DLD1 (cell line): ENCODE data around the gene EPYC.

Experiments
- in situ Hi-C: cut with HindIII; loops from 2 replicates; pipeline ENCODE4 v1.10.0; 2017; ENCODE audit warnings: low sequenced_read_pairs

Gene EPYC

GRCh38 chr12:91004872-91005271 lies at the start of gene EPYC:
Gene EPYC (minus strand): TSS chr12:91004972. CDS start chr12:91002565, 2,407 bp downstream.
- in situ Hi-C loops: loop anchor here (25.0 kb wide), 1 partner anchor 332 kb away; no protein-coding TSS in a partner anchor

- in situ Hi-C loops: no loop called here
Observed at GRCh38 chr12:91053951-91054715, 49.4 kb upstream of the EPYC start.

GRCh38 chr12:91052026-91052425 lies 47.3 kb upstream of the EPYC start:
- in situ Hi-C loops: no loop called here

GRCh38 chr12:91044586-91044985 lies 39.8 kb upstream of the EPYC start:
- in situ Hi-C loops: no loop called here

- in situ Hi-C loops: no loop called here
Observed at GRCh38 chr12:91043408-91043807, 38.6 kb upstream of the EPYC start.

GRCh38 chr12:91040096-91040755 lies 35.5 kb upstream of the EPYC start:
- in situ Hi-C loops: no loop called here

GRCh38 chr12:91037276-91037675 lies 32.5 kb upstream of the EPYC start:
- in situ Hi-C loops: no loop called here

- in situ Hi-C loops: no loop called here
Observed at GRCh38 chr12:91033251-91033650, 28.5 kb upstream of the EPYC start.

GRCh38 chr12:91023326-91024004 lies 18.7 kb upstream of the EPYC start:
- in situ Hi-C loops: loop anchor here (25.0 kb wide), 1 partner anchor 314 kb away; no protein-coding TSS in a partner anchor

GRCh38 chr12:91021076-91021475 lies 16.3 kb upstream of the EPYC start:
- in situ Hi-C loops: loop anchor here (25.0 kb wide), 1 partner anchor 316 kb away; no protein-coding TSS in a partner anchor

GRCh38 chr12:91019455-91019854 lies 14.7 kb upstream of the EPYC start:
- in situ Hi-C loops: loop anchor here (25.0 kb wide), 1 partner anchor 318 kb away; no protein-coding TSS in a partner anchor

GRCh38 chr12:91017511-91018263 lies 12.9 kb upstream of the EPYC start:
- in situ Hi-C loops: loop anchor here (25.0 kb wide), 1 partner anchor 320 kb away; no protein-coding TSS in a partner anchor

- in situ Hi-C loops: loop anchor here (25.0 kb wide), 1 partner anchor 320 kb away; no protein-coding TSS in a partner anchor
Observed at GRCh38 chr12:91017043-91017442, 12.3 kb upstream of the EPYC start.

- in situ Hi-C loops: loop anchor here (25.0 kb wide), 1 partner anchor 328 kb away; no protein-coding TSS in a partner anchor
Observed at GRCh38 chr12:91009319-91009950, 4.7 kb upstream of the EPYC start.

GRCh38 chr12:91007531-91008290 lies 2.9 kb upstream of the EPYC start:
- in situ Hi-C loops: loop anchor here (25.0 kb wide), 1 partner anchor 330 kb away; no protein-coding TSS in a partner anchor

- in situ Hi-C loops: loop anchor here (25.0 kb wide), 1 partner anchor 334 kb away; no protein-coding TSS in a partner anchor
Observed at GRCh38 chr12:91003737-91004136, 1.0 kb downstream of the EPYC start.

GRCh38 chr12:91001306-91001705 lies 3.5 kb downstream of the EPYC start:
- in situ Hi-C loops: loop anchor here (25.0 kb wide), 1 partner anchor 336 kb away; no protein-coding TSS in a partner anchor

- in situ Hi-C loops: loop anchor here (25.0 kb wide), 1 partner anchor 337 kb away; no protein-coding TSS in a partner anchor
Observed at GRCh38 chr12:90999966-91000365, 4.8 kb downstream of the EPYC start.

GRCh38 chr12:90999527-90999926 lies 5.2 kb downstream of the EPYC start:
- in situ Hi-C loops: no loop called here
